Astrocyte (in vitro differentiated cells and primary cell): ENCODE measurements around the gene TTC34. TPM values are rescaled to one million over a fixed set of nuclear protein-coding genes. Genes with fewer than 3 reads are reported as not detected.

Experiments used
- DNase-seq: peaks from one replicate; pipeline ENCODE4 v3.0.0-alpha.2; 2010; ENCODE audit warnings: low read depth
- FAIRE-seq: peaks from 2 replicates; lab custom pipeline; 2011; peaks lifted over from hg19 to GRCh38; lab: Jason Lieb, UNC
- H2AFZ ChIP-seq: 2 replicates; pipeline ENCODE4 v1.6.0; 2012; ENCODE audit warnings: low read depth, low read length, inconsistent platforms
- H3K27ac ChIP-seq: 2 replicates; pipeline ENCODE4 v1.5.1; 2011; ENCODE audit warnings: low read depth, low read length, inconsistent platforms
- H3K27me3 ChIP-seq: 2 replicates; pipeline ENCODE4 v1.6.0; 2011; ENCODE audit warnings: low read length, inconsistent platforms; ENCODE audit not compliant: insufficient read depth
- H3K36me3 ChIP-seq: 2 replicates; pipeline ENCODE4 v1.5.1; 2011; ENCODE audit warnings: low read length, inconsistent platforms; ENCODE audit not compliant: insufficient read depth
- H3K4me1 ChIP-seq: 2 replicates; pipeline ENCODE4 v1.5.1; 2011; ENCODE audit warnings: low read length, inconsistent platforms; ENCODE audit not compliant: insufficient read depth
- H3K4me2 ChIP-seq: 2 replicates; pipeline ENCODE4 v1.6.0; 2012; ENCODE audit warnings: low read length, inconsistent platforms
- H3K4me3 ChIP-seq: 2 replicates; pipeline ENCODE4 v1.5.1; 2011; ENCODE audit warnings: low read depth, mild to moderate bottlenecking, low read length, inconsistent platforms; ENCODE audit not compliant: insufficient read depth
- H3K79me2 ChIP-seq: 2 replicates; pipeline ENCODE4 v1.6.0; 2012; ENCODE audit warnings: mild to moderate bottlenecking, low read length, inconsistent platforms; ENCODE audit not compliant: insufficient read depth
- H3K9ac ChIP-seq: 2 replicates; pipeline ENCODE4 v1.6.0; 2012; ENCODE audit warnings: mild to moderate bottlenecking, low read length, inconsistent platforms
- H3K9me3 ChIP-seq: 2 replicates; pipeline ENCODE4 v1.5.1; 2012; ENCODE audit warnings: low read depth, mild to moderate bottlenecking, low read length, inconsistent platforms; ENCODE audit not compliant: insufficient read depth
- H4K20me1 ChIP-seq: 2 replicates; pipeline ENCODE4 v1.6.0; 2012; ENCODE audit warnings: low read length, inconsistent platforms; ENCODE audit not compliant: insufficient read depth
- H3K27ac Mint-ChIP-seq: one replicate; pipeline ENCODE4 v1.8.0; 2021; ENCODE audit warnings: mild to moderate bottlenecking, mixed read lengths; ENCODE audit not compliant: unreplicated experiment
- H3K27me3 Mint-ChIP-seq: one replicate; pipeline ENCODE4 v1.8.0; 2021; ENCODE audit warnings: low read depth, mixed read lengths; ENCODE audit not compliant: unreplicated experiment
- H3K36me3 Mint-ChIP-seq: one replicate; pipeline ENCODE4 v1.8.0; 2021; ENCODE audit warnings: low read depth, mixed read lengths; ENCODE audit not compliant: unreplicated experiment
- H3K4me1 Mint-ChIP-seq: one replicate; pipeline ENCODE4 v1.8.0; 2021; ENCODE audit warnings: low read depth, mixed read lengths; ENCODE audit not compliant: unreplicated experiment
- H3K4me3 Mint-ChIP-seq: one replicate; pipeline ENCODE4 v1.8.0; 2021; ENCODE audit warnings: mild to moderate bottlenecking, moderate library complexity, mixed read lengths; ENCODE audit not compliant: unreplicated experiment
- H3K9me3 Mint-ChIP-seq: one replicate; pipeline ENCODE4 v1.8.0; 2021; ENCODE audit warnings: mild to moderate bottlenecking, mixed read lengths; ENCODE audit not compliant: unreplicated experiment
- EZH2 ChIP-seq: IDR thresholded peaks from 2 replicates; pipeline ENCODE4 v1.6.1; 2012; ENCODE audit warnings: mild to moderate bottlenecking, low read length, inconsistent platforms; ENCODE audit not compliant: insufficient read depth
- total RNA-seq: library from RNA; stranded (reverse); gene quantifications from 2 replicates; pipeline ENCODE4 v1.2.1, GENCODE V29; 2021
- TF ChIP-seq, protein P1 (sequence below): IDR thresholded peaks from 2 replicates; pipeline ENCODE4 v1.5.1; 2011; ENCODE audit warnings: low read depth, mild to moderate bottlenecking, inconsistent platforms, low read length, moderate library complexity; ENCODE audit not compliant: insufficient read depth

Gene TTC34
- total RNA-seq, 1 donor from 2014 or later, result 0.39 TPM

DNA sequence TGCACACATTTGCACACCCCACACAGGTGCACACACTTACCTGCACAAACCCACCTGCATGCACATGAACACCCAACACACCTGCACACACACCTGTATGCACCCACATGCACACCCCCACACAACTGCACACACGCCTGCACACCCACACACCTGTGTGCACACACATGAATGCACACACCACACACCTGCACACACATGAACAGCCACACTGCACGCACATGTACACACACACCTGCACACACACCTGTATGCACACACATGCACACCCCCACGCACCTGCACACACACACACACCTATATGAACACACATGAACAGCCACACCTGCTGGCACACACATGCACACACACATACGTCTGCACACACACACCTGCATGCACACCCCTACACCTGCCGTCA lies 17.9 kb upstream of the TTC34 start:
- H3K4me1 ChIP-seq, result no peaks in the 10 kb centered on the region
- peaks cover 7% of the 10 kb centered on the region for H3K9me3 ChIP-seq
- no peak overlapping the region for H3K9ac ChIP-seq
- no peak overlapping the region for H3K4me3 ChIP-seq
- H4K20me1 ChIP-seq, result no peaks in the 10 kb centered on the region
- no peak for TF ChIP-seq EZH2
- TF ChIP-seq, protein P1, sequence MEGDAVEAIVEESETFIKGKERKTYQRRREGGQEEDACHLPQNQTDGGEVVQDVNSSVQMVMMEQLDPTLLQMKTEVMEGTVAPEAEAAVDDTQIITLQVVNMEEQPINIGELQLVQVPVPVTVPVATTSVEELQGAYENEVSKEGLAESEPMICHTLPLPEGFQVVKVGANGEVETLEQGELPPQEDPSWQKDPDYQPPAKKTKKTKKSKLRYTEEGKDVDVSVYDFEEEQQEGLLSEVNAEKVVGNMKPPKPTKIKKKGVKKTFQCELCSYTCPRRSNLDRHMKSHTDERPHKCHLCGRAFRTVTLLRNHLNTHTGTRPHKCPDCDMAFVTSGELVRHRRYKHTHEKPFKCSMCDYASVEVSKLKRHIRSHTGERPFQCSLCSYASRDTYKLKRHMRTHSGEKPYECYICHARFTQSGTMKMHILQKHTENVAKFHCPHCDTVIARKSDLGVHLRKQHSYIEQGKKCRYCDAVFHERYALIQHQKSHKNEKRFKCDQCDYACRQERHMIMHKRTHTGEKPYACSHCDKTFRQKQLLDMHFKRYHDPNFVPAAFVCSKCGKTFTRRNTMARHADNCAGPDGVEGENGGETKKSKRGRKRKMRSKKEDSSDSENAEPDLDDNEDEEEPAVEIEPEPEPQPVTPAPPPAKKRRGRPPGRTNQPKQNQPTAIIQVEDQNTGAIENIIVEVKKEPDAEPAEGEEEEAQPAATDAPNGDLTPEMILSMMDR, result no peak
- H3K27me3 ChIP-seq, result no peaks in the 10 kb centered on the region
- no peak overlapping the region for H2AFZ ChIP-seq
- H3K4me3 Mint-ChIP-seq, result no peak overlapping the region
- peaks cover 7% of the 10 kb centered on the region for H3K27me3 Mint-ChIP-seq
- no peaks in the 10 kb centered on the region for H3K79me2 ChIP-seq
- H3K27ac ChIP-seq, result no peak overlapping the region
- DNase-seq (no peak), FAIRE-seq (no peak)
- no peaks in the 10 kb centered on the region for H3K36me3 Mint-ChIP-seq
- H3K27ac Mint-ChIP-seq, result no peak overlapping the region
- H3K4me1 Mint-ChIP-seq, result no peaks in the 10 kb centered on the region
- no peaks in the 10 kb centered on the region for H3K36me3 ChIP-seq
- H3K4me2 ChIP-seq, result no peak overlapping the region
- peaks cover 4% of the 10 kb centered on the region for H3K9me3 Mint-ChIP-seq

DNA sequence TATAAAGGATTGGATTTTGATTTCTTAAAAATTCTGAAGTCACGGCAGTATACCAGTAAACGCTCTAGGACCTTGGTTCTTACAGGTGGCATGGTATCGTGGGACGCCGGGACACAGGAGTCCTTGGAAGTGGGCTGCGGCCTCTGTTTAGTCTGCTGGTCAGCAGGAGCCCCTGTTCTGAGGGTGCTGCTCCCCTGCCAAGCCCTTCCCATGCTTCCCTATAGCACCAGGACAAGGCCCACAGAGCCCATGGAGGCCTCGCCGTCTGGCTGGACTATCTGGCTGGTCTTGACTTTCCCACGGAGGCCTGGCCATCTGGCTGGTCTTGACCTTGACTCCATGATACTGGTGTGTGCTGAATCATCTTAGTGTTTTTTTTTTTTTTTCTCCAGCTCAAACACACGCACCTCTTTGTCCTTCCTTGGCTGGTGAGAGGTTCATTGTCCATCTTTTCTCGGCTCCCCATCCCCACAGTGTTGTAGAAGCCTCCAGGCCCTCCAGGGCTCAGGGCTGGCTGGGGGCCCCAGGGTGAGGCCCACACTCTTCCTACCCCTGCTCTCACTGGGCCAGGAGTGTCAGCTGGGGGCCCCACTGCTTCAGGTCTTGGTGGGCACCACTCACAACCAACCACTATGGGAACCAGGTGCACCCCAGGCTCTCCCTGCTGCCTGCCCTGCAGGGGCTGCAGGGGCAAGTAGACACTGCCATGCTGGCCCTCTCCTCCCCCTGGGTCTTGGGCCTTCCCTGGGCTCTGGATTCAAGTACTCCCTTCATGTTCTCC lies 16.5 kb upstream of the TTC34 start:
- Mint-ChIP-seq H3K4me3 (no peak overlapping the region), H3K4me1 (no peaks in the 10 kb centered on the region), H3K36me3 (no peaks in the 10 kb centered on the region), H3K27ac (no peak overlapping the region), H3K27me3 (peaks cover 8% of the 10 kb centered on the region), H3K9me3 (peaks cover 7% of the 10 kb centered on the region)
- no peak for TF ChIP-seq EZH2
- TF ChIP-seq, protein P1, result no peak
- H3K9me3 ChIP-seq, result peaks cover 7% of the 10 kb centered on the region
- H3K27me3 ChIP-seq, result no peaks in the 10 kb centered on the region
- H3K4me2 ChIP-seq, result no peak overlapping the region
- H3K4me1 ChIP-seq, result no peaks in the 10 kb centered on the region
- H3K27ac ChIP-seq, result no peak overlapping the region
- H3K9ac ChIP-seq, result no peak overlapping the region
- no peaks in the 10 kb centered on the region for H3K36me3 ChIP-seq
- no peak overlapping the region for H2AFZ ChIP-seq
- FAIRE-seq (no peak), DNase-seq (no peak)
- no peaks in the 10 kb centered on the region for H4K20me1 ChIP-seq
- H3K79me2 ChIP-seq, result no peaks in the 10 kb centered on the region
- no peak overlapping the region for H3K4me3 ChIP-seq

DNA sequence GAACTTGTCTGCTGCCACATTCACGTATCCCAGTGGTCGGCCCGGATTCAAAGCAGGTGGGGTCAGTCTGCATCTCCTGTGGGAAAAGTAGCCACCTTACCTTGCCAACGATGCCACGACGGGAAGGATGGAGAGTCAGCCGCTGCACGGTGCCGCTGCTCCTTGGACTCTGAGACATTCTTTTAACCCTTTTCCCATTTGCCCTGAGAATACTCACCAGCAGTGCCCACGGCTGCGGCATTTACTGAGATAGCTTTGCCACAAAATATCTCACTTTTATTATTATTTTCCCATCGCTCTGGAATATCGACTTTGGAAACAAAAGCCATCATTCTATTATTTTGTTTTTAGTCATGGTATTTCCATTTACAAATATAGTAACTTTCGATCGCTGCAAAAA lies 15.3 kb upstream of the TTC34 start:
- H3K4me1 ChIP-seq, result no peaks in the 10 kb centered on the region
- FAIRE-seq (no peak), DNase-seq (no peak)
- no peaks in the 10 kb centered on the region for H3K79me2 ChIP-seq
- no peak overlapping the region for H3K27ac ChIP-seq
- Mint-ChIP-seq H3K27ac (no peak overlapping the region), H3K4me3 (no peak overlapping the region), H3K9me3 (peaks cover 13% of the 10 kb centered on the region), H3K4me1 (no peaks in the 10 kb centered on the region), H3K27me3 (peaks cover 7% of the 10 kb centered on the region), H3K36me3 (no peaks in the 10 kb centered on the region)
- no peak overlapping the region for H3K9ac ChIP-seq
- no peak overlapping the region for H3K4me2 ChIP-seq
- no peak for TF ChIP-seq EZH2
- H4K20me1 ChIP-seq, result no peaks in the 10 kb centered on the region
- no peak overlapping the region for H3K4me3 ChIP-seq
- H2AFZ ChIP-seq, result no peak overlapping the region
- H3K27me3 ChIP-seq, result no peaks in the 10 kb centered on the region
- no peaks in the 10 kb centered on the region for H3K36me3 ChIP-seq
- peaks cover 15% of the 10 kb centered on the region for H3K9me3 ChIP-seq
